SK-N-MC (cell line): ENCODE results near the gene CAMSAP1.

Source experiments
- EZH2 ChIP-seq: fragments of 200-600 bp; sonication (generic); IDR thresholded peaks from one replicate; pipeline ENCODE4 v1.6.1; 2017; ENCODE audit warnings: antibody characterized with exemption
- FOXP2 ChIP-seq: optimal IDR thresholded peaks from 2 replicates; pipeline ENCODE3; 2011; ENCODE audit warnings: mild to moderate bottlenecking, moderate library complexity; ENCODE audit not compliant: insufficient read depth; ENCODE audit errors: extremely low read length, control extremely low read depth
- POLR2AphosphoS5 ChIP-seq: IDR thresholded peaks from 2 replicates; pipeline ENCODE4 v1.6.1; 2012; ENCODE audit warnings: mild to moderate bottlenecking, low read depth, low read length, borderline replicate concordance

GRCh38 chr9:135932656-135933055 lies 25.3 kb upstream of the CAMSAP1 start:
- TF ChIP-seq POLR2AphosphoS5: no peak
- TF ChIP-seq EZH2: no peak
- no peak for TF ChIP-seq FOXP2
